ENCODE measurements around the gene GPC6.

The GPC6 gene

GRCh38 chr13:94030415-94031119, 804.0 kb downstream of the GPC6 start:
- Histone ChIP-seq H3K4me3 (ENCODE audit: low read depth, low read length, poor library complexity, severe bottlenecking) (no peak overlapping the region), H3K9ac (ENCODE audit: low read length) (no peak overlapping the region), H3F3A (ENCODE audit: insufficient read depth, low read length) (no peaks in the 10 kb centered on the region), H3K4me2 (ENCODE audit: low read length) (no peak overlapping the region), H3K79me2 (ENCODE audit: insufficient read depth, low read length) (no peaks in the 10 kb centered on the region), H3K9me3 (ENCODE audit: low read length) (no peaks in the 10 kb centered on the region), H3K27ac (ENCODE audit: low read depth, low read length, poor library complexity, severe bottlenecking) (no peak overlapping the region), H3K4me1 (ENCODE audit: insufficient read depth, low read length, severe bottlenecking) (no peaks in the 10 kb centered on the region), H3K36me3 (ENCODE audit: insufficient read depth, low read length) (no peaks in the 10 kb centered on the region), H3K27me3 (ENCODE audit: insufficient read depth, low read length) (no peaks in the 10 kb centered on the region), H4K20me1 (ENCODE audit: insufficient read depth, low read length) (no peaks in the 10 kb centered on the region), H3K9me2 (ENCODE audit: low read depth, low read length) (no peaks in the 10 kb centered on the region), H2AFZ (ENCODE audit: low read length) (no peak overlapping the region)
- TF ChIP-seq EZH2 (IDR thresholded peaks at IDR 0.05; ENCODE audit: borderline replicate concordance, low read length) (no peak), CTCF (IDR thresholded peaks at IDR 0.05; ENCODE audit: low read length) (no peak)

GRCh38 chr13:94031609-94032008, 805.0 kb downstream of the GPC6 start:
- H3K36me3 ChIP-seq (ENCODE audit: insufficient read depth, low read length) = no peaks in the 10 kb centered on the region
- H3K9me3 ChIP-seq (ENCODE audit: low read length) = no peaks in the 10 kb centered on the region
- H3K4me3 ChIP-seq (ENCODE audit: low read depth, low read length, poor library complexity, severe bottlenecking) = no peak overlapping the region
- no peaks in the 10 kb centered on the region for H3K4me1 ChIP-seq (ENCODE audit: insufficient read depth, low read length, severe bottlenecking)
- no peaks in the 10 kb centered on the region for H3F3A ChIP-seq (ENCODE audit: insufficient read depth, low read length)
- H3K9me2 ChIP-seq (ENCODE audit: low read depth, low read length) = no peaks in the 10 kb centered on the region
- no peaks in the 10 kb centered on the region for H3K79me2 ChIP-seq (ENCODE audit: insufficient read depth, low read length)
- H3K27ac ChIP-seq (ENCODE audit: low read depth, low read length, poor library complexity, severe bottlenecking) = no peak overlapping the region
- no peaks in the 10 kb centered on the region for H3K27me3 ChIP-seq (ENCODE audit: insufficient read depth, low read length)
- no peak overlapping the region for H2AFZ ChIP-seq (ENCODE audit: low read length)
- TF ChIP-seq CTCF (IDR thresholded peaks at IDR 0.05; ENCODE audit: low read length) = no peak
- TF ChIP-seq EZH2 (IDR thresholded peaks at IDR 0.05; ENCODE audit: borderline replicate concordance, low read length) = no peak
- no peak overlapping the region for H3K9ac ChIP-seq (ENCODE audit: low read length)
- H3K4me2 ChIP-seq (ENCODE audit: low read length) = no peak overlapping the region
- H4K20me1 ChIP-seq (ENCODE audit: insufficient read depth, low read length) = no peaks in the 10 kb centered on the region

- Histone ChIP-seq H3K36me3 (ENCODE audit: insufficient read depth, low read length) (no peaks in the 10 kb centered on the region), H3K9me2 (ENCODE audit: low read depth, low read length) (no peaks in the 10 kb centered on the region), H3K4me3 (ENCODE audit: low read depth, low read length, poor library complexity, severe bottlenecking) (no peak overlapping the region), H2AFZ (ENCODE audit: low read length) (no peak overlapping the region), H3K4me2 (ENCODE audit: low read length) (no peak overlapping the region), H3K27ac (ENCODE audit: low read depth, low read length, poor library complexity, severe bottlenecking) (no peak overlapping the region), H3K9me3 (ENCODE audit: low read length) (no peaks in the 10 kb centered on the region), H3K27me3 (ENCODE audit: insufficient read depth, low read length) (no peaks in the 10 kb centered on the region), H3K9ac (ENCODE audit: low read length) (no peak overlapping the region), H3K4me1 (ENCODE audit: insufficient read depth, low read length, severe bottlenecking) (no peaks in the 10 kb centered on the region), H3K79me2 (ENCODE audit: insufficient read depth, low read length) (no peaks in the 10 kb centered on the region), H4K20me1 (ENCODE audit: insufficient read depth, low read length) (no peaks in the 10 kb centered on the region), H3F3A (ENCODE audit: insufficient read depth, low read length) (no peaks in the 10 kb centered on the region)
- TF ChIP-seq CTCF (IDR thresholded peaks at IDR 0.05; ENCODE audit: low read length) (no peak), EZH2 (IDR thresholded peaks at IDR 0.05; ENCODE audit: borderline replicate concordance, low read length) (no peak)
Measured at GRCh38 chr13:94033098-94033497, 806.5 kb downstream of the GPC6 start.

Measured in OCI-LY1 (cell line).